Measurements from ENCODE around the gene CBLB. TPM values are rescaled to one million over a fixed set of nuclear protein-coding genes. Genes with fewer than 3 reads are reported as not detected.

The CBLB gene
- total RNA-seq, 1 experiment from 2014 or later = 6.0 TPM

DNA sequence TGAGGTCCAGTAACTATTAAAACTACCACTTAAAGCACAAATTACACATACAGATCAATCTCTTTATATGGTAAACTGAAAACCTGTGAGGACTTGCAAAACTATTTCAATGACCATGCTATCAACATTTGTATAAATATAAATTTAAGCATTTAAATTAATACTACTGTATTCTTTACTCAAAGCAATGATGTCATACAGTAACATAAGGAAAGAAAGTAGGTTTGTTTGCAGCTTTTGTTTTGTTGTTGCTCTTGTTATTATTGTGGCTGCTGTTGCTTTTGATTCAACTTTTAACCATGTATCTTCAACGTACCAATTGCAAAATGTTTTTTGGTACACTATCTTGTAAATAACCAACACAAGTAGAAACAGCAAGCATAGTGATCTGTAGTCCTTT, 22.0 kb downstream of the CBLB start:
- no peak for DNase-seq (ENCODE audit: low read depth)

- no peak for DNase-seq (ENCODE audit: low read depth)
These were observed 23.3 kb downstream of the CBLB start for GRCh38 chr3:105845488-105845887.

- DNase-seq (ENCODE audit: low read depth) = no peak
These were observed 24.1 kb downstream of the CBLB start for GRCh38 chr3:105844704-105845103.

DNA sequence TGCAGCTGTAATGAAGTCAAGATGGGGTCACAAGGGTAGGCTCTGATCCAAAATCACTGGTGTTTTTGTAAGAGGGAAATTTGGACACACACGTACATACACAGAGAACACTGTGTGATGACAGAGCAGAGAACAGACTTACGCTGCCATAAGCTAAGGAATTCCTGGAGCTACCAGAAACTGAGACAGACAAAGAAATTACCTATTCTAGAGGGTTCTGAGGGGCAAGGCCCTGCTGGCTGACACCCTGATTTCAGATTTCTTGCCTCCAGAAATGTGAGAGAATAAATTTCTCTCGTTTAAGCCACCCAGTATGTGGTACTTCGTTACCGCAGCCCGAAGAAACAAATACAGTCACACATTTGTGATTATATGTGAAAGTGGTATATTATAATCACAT, 24.8 kb downstream of the CBLB start:
- no peak for DNase-seq (ENCODE audit: low read depth)

DNA sequence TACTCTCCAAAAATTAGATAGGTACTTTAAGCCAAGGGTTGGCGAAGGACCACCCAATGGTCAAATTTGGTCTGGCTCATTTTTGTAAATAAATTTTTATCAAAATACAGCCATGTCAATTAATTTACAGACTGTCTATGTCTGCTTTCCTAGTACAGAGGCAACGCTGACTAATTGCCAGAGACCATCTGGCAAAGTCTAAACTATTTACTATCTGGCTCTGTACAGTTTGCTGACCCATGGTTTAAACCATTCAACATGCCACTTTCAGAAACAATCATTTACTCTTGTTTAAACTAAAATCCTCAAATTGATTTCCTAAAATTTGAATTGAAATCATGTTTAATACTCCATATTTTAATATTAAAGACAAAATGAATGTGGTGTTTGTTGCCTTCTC, 25.9 kb downstream of the CBLB start:
- no peak for DNase-seq (ENCODE audit: low read depth)

- no peak for DNase-seq (ENCODE audit: low read depth)
These were observed 26.4 kb downstream of the CBLB start for GRCh38 chr3:105842449-105842848.

- no peak for DNase-seq (ENCODE audit: low read depth)
These were observed 30.9 kb downstream of the CBLB start for GRCh38 chr3:105837947-105838346.

DNA sequence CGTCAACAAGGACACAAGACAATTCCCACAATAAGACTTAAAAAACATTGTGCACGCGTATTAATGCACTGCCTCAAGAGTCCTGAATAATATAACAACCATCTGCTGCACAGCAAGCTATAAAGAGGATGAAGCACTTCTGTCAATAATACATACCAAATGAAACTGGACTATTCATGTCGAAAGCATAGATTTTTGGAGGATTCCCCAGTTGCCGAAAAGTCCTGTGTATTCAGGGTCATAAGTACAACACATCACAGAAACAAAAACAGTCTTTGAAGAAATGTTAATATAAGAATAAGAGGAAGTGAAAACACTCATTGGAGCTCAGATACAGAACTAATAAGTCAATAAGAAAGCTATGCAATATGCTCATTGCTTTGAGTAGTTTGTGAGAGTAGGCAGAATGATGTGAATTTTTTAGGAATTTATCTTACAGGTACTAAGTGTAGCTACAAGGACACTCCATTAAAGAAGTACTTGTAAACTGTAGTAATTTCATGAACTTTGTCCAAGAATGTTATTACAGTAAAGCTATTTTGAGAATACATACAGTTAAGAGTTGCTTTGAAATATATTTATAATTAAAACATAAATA, 31.6 kb downstream of the CBLB start:
- DNase-seq (ENCODE audit: low read depth) = no peak

GRCh38 chr3:105836533-105836932, 32.3 kb downstream of the CBLB start:
- peak; percentile 40 for DNase-seq (ENCODE audit: low read depth)

GRCh38 chr3:105835606-105836005, 33.2 kb downstream of the CBLB start:
- no peak for DNase-seq (ENCODE audit: low read depth)

GRCh38 chr3:105834768-105835167, 34.0 kb downstream of the CBLB start:
- DNase-seq (ENCODE audit: low read depth) = no peak

DNA sequence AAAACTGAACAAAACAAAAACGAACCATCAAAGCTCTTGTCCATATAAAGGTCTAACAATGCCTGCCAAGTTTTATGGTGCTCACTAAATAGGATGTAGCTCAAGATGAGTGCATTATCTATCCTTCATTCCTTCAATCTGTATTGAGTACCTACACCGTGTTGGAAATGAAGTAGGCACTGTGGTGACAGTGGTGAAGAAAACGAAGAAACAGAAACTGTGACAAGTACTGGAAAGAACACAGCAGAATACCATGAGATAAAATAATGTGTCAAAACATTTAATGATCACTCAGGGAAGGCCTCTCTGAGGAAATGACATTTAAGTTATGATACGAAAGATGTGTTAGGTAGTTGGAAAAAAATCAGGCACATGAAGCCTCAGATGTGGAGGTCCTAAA, 36.2 kb downstream of the CBLB start:
- no peak for DNase-seq (ENCODE audit: low read depth)

DNA sequence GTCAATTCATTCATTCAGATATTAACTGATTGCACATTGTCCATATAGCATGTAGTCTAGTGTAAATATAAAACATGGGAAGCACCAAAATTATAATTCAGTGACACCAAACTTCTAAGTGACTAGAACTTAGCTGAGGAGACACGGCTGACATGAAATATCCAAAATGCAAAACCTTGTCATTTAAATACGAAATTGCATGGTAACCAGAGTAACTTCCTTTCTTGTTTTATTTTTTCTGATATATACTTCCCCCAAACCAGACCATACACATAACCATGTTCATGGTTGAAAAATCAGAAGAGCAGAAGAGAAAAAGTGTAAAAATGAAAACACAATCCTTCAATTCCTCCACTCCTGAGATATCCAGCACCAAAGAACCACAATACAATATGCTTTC, 38.0 kb downstream of the CBLB start:
- no peak for DNase-seq (ENCODE audit: low read depth)

GRCh38 chr3:105829871-105830622, 38.8 kb downstream of the CBLB start:
- no peak for DNase-seq (ENCODE audit: low read depth)

DNA sequence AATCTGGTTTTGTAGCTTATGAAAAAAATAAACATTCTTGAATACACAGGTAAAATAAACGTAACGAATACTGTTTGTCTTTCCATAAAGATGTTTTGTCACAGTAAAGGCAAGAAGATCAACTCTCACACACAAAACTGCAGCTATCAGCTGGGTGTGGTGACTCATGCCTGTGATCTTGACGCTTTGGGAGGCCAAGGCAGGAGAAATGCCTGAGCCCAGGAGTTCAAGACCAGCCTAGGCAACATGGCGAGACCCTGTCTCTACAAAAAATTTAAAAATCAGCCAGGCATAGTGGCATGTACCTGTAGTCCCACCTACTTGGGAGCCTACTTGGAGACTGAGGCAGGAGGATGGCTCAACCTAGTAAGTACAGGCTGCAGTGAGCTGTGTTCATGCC, 39.6 kb downstream of the CBLB start:
- DNase-seq (ENCODE audit: low read depth) = no peak

DNA sequence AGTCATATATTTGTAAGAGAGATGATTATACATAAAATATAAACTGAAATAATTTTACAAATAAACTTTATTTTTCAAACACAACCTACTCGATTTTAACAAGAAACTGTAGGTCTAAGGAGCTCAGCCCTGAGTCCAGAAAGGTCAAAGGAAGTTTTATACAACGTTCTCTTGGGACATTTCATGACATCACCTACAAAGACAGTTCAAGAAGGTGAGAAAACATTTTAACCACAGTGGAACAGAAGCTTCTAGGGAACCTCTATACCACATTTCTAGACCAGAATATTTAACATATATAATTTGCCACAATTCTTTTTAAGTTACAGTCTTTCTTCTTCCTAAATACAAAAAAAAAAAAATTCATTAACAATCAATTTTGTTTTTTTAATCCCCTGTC, 40.1 kb downstream of the CBLB start:
- no peak for DNase-seq (ENCODE audit: low read depth)

DNA sequence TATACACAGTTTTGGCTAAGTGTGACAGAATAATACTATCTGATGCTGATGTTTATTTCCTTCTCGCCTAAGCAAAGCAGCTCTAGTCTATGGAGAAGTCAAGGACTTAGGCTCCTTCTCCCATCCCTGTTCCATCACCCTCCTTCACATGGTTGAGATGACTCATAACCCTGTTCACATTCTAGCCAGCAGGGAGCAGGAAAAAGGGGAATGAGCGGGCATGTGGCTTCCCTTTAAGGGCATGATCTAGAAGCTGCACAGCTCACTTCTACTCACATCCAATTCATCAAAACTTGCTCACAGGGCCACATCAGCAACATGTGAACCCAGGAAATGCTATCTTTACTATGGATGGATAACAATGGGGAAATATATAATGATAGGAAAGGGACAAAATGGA, 40.9 kb downstream of the CBLB start:
- DNase-seq (ENCODE audit: low read depth) = peak; percentile 87

- DNase-seq (ENCODE audit: low read depth) = no peak
These were observed 41.8 kb downstream of the CBLB start for GRCh38 chr3:105826778-105827634.

- DNase-seq (ENCODE audit: low read depth) = no peak
These were observed 44.7 kb downstream of the CBLB start for GRCh38 chr3:105824129-105824528.

DNA sequence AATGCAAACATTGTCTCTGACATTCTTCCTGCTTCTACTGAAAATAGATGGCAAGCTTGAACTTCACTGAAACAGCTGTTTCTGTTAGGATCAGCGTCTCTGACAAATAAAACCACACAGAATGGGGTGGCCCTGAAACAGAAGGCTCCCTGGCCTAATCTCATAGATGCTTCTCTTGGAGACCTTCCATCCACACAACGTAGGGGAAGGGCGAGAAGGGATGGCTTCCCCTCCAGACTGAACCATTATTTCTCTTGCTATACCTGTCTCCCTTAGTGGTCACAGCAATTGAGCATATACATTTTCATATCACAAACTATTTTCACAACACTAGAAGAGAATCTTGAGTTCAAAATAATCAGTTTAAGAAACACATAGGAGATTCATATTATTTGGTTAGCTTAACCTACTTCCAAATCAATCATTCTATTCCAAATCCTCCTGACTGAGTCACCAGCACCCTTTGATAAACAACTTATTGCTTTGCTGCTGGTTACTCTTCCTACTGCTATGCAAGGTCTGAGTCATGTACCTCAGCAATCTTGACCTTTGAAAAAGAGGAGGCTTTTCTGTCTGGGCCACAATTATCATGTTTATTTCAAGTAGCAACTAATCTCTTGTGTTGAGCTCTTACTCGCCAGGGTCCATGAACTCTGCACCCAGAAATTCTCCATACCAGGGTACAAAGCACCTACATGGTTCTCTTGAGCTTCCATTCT, 45.5 kb downstream of the CBLB start:
- DNase-seq (ENCODE audit: low read depth) = peak; percentile 84

DNA sequence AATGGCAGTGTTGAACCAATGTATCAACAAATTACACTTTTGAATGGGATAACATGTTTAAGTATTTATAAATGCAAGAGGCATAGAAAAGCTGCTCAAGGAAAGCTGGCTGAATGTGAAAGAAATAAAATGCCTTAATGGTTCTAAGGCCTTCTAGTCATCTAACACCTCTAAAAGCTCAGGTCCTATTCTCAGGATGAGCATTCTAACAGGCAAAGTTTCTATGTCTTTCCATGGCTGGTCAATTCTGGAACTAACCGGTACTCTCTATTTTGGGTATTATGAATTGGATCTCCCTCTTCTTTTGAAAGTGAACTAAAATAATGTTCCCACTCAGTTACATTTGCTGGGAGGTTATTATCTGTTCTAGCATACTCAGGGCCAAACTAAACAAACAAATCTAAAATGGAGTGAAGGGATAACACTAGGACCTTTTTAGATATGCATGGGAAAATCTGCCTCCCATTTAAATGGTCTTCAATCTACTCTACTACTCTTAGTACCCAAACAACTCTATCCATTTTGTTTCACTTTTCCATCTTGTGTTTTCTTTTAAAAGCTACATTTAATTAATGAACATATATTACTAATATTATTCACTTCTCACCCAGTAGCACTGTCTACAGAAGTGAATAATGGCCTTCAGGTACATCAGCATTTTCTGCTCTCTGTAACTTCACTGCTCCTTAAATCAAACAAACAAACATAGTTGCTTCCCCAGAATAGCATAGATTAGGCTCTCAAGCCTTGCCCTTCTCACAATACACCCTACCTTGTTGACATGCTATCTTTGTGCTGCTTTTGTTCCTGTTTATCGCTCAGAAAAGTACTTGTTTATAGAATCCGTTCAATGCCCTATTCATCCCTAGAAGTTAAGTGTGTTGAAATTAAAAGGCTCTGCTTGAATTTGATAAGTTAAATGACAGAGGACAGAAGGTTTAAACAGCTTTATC, 46.4 kb downstream of the CBLB start:
- no peak for DNase-seq (ENCODE audit: low read depth)

Measured in RPMI7951 (cell line).